GM23338 (cell line): ENCODE data around the gene BTBD9. TPM values are rescaled to one million over a fixed set of nuclear protein-coding genes. Genes with fewer than 3 reads are reported as not detected.

Experiments
- ATAC-seq: fragments of 200-7000 bp; cut with Tn5 transposase; 3 replicates; pipeline ENCODE4 v1.9.1; 2020
- DNase-seq: peaks from one replicate; pipeline ENCODE4 v3.0.0-alpha.2; 2015; ENCODE audit warnings: low spot score
- H2AFZ ChIP-seq: fragments of 200-600 bp; sonication (generic); 2 replicates; pipeline ENCODE4 v1.8.0; 2016; ENCODE audit warnings: antibody characterized with exemption, mild to moderate bottlenecking, moderate library complexity
- H3F3A ChIP-seq: fragments of 200-600 bp; sonication (generic); replicated peaks from 2 replicates; pipeline ENCODE4 v1.8.0; 2017; ENCODE audit warnings: antibody characterized with exemption, mixed run types, low read depth
- H3K27ac ChIP-seq: fragments of 200-600 bp; sonication (generic); 2 replicates; pipeline ENCODE4 v1.6.1; 2016; ENCODE audit warnings: low read depth
- H3K27me3 ChIP-seq: fragments of 200-600 bp; sonication (generic); 2 replicates; pipeline ENCODE4 v1.8.0; 2016; ENCODE audit warnings: mild to moderate bottlenecking, mixed run types, moderate library complexity; ENCODE audit not compliant: insufficient read depth
- H3K36me3 ChIP-seq: fragments of 200-600 bp; sonication (generic); 2 replicates; pipeline ENCODE4 v1.8.0; 2016; ENCODE audit warnings: mild to moderate bottlenecking; ENCODE audit not compliant: insufficient read depth
- H3K4me1 ChIP-seq: fragments of 200-600 bp; sonication (generic); 2 replicates; pipeline ENCODE4 v1.8.0; 2016; ENCODE audit warnings: mild to moderate bottlenecking, moderate library complexity; ENCODE audit not compliant: insufficient read depth
- H3K4me2 ChIP-seq: fragments of 200-600 bp; sonication (generic); 2 replicates; pipeline ENCODE4 v1.7.1; 2017; ENCODE audit warnings: mixed run types
- H3K4me3 ChIP-seq: fragments of 200-600 bp; sonication (generic); 2 replicates; pipeline ENCODE4 v1.6.1; 2016; ENCODE audit warnings: mixed run types
- H3K79me2 ChIP-seq: fragments of 200-600 bp; sonication (generic); replicated peaks from 2 replicates; pipeline ENCODE4 v1.8.0; 2017; ENCODE audit warnings: mild to moderate bottlenecking; ENCODE audit not compliant: insufficient read depth
- H3K9me2 ChIP-seq: fragments of 200-600 bp; sonication (generic); 2 replicates; pipeline ENCODE4 v1.8.0; 2017; ENCODE audit not compliant: insufficient read depth
- H4K20me1 ChIP-seq: fragments of 200-600 bp; sonication (generic); replicated peaks from 2 replicates; pipeline ENCODE4 v1.8.0; 2017; ENCODE audit warnings: mild to moderate bottlenecking; ENCODE audit not compliant: insufficient read depth
- H3K27ac Mint-ChIP-seq: 2 replicates; pipeline ENCODE4 v1.8.0; 2020; ENCODE audit warnings: inconsistent platforms, mild to moderate bottlenecking, moderate library complexity, mixed read lengths
- H3K27me3 Mint-ChIP-seq: 3 replicates; pipeline ENCODE4 v1.8.0; 2022; ENCODE audit warnings: low read depth, mild to moderate bottlenecking, moderate library complexity, mixed read lengths, inconsistent platforms; ENCODE audit not compliant: insufficient read depth, poor library complexity
- H3K36me3 Mint-ChIP-seq: 3 replicates; pipeline ENCODE4 v1.8.0; 2021; ENCODE audit warnings: low read depth, mild to moderate bottlenecking, inconsistent platforms, moderate library complexity, mixed read lengths
- H3K4me1 Mint-ChIP-seq: 3 replicates; pipeline ENCODE4 v1.8.0; 2020; ENCODE audit warnings: mild to moderate bottlenecking, inconsistent platforms, mixed read lengths
- H3K4me3 Mint-ChIP-seq: 3 replicates; pipeline ENCODE4 v1.8.0; 2021; ENCODE audit warnings: moderate library complexity, mild to moderate bottlenecking, inconsistent platforms, mixed read lengths
- H3K9me3 Mint-ChIP-seq: 3 replicates; pipeline ENCODE4 v1.8.0; 2020; ENCODE audit warnings: moderate library complexity, mild to moderate bottlenecking, inconsistent platforms, mixed read lengths
- EZH2phosphoT487 ChIP-seq: fragments of 200-600 bp; sonication (generic); IDR thresholded peaks from one replicate; pipeline ENCODE4 v1.8.1; 2018; ENCODE audit warnings: antibody characterized with exemption; ENCODE audit not compliant: unreplicated experiment
- NANOG ChIP-seq: IDR thresholded peaks from 2 replicates; pipeline ENCODE4 v1.6.1; 2016; ENCODE audit warnings: antibody characterized with exemption, borderline replicate concordance
- POLR2AphosphoS5 ChIP-seq: IDR thresholded peaks from 2 replicates; pipeline ENCODE4 v1.6.1; 2016; ENCODE audit warnings: antibody characterized with exemption, low read depth
- polyA plus RNA-seq: library from polyadenylated mRNA; unstranded; fragments of >200 nt; fragmentation: Nextera tagmentation; extraction: Ambion mirVana; gene quantifications from 2 replicates; pipeline ENCODE4 v1.2.1, GENCODE V29; 2016
- total RNA-seq: library from RNA; depleted of rRNA; stranded (reverse); fragments of >200 nt; shearing (Covaris generic); gene quantifications from 2 replicates; pipeline ENCODE4 v1.2.3, GENCODE V29; 2014
- TF ChIP-seq, protein P1 (sequence below): fragments of 250-450 bp; sonication (Bioruptor Pico); IDR thresholded peaks from 2 replicates; pipeline ENCODE4 v1.5.0; 2020; ENCODE audit warnings: mild to moderate bottlenecking, moderate library complexity
- TF ChIP-seq, protein P2 (sequence below): IDR thresholded peaks from one replicate; pipeline ENCODE4 v1.6.1; 2018; ENCODE audit warnings: antibody characterized with exemption; ENCODE audit not compliant: unreplicated experiment
- TF ChIP-seq, protein P3 (sequence below), 2 experiments: fragments of 200-600 bp in 1 of 2; sonication (generic) in 1 of 2; conservative IDR thresholded peaks; 2 replicates each; pipeline versions ENCODE4 v1.5.1 to v1.6.1; 2016 to 2017; ENCODE audit warnings: antibody characterized with exemption in 2 of 2, low read depth in 2 of 2, mild to moderate bottlenecking in 2 of 2, moderate library complexity in 1 of 2

Gene BTBD9
- total and polyA plus RNA-seq, 2 experiments from 2014 or later, result 4.2 to 5.3 TPM

DNA sequence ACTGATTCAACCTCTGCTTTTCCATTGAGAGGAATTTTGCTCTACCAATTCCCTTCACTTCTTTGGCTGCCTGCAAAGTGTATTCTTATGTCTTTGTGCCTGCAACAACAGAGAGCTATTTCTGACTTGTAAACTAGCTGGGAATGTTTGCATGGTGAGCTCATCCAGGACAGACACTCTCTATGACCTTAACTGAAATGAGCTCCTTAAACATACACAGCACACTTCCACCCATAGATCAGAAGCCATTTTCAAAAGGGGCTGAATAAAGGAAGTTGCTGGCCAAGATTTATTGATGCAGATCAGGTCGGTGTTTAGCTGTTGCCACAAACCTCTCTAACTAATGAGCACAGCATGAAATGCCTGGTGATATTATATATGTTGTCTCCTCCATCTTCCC lies 377.7 kb downstream of the BTBD9 start (continued):
- TF ChIP-seq, protein P1, sequence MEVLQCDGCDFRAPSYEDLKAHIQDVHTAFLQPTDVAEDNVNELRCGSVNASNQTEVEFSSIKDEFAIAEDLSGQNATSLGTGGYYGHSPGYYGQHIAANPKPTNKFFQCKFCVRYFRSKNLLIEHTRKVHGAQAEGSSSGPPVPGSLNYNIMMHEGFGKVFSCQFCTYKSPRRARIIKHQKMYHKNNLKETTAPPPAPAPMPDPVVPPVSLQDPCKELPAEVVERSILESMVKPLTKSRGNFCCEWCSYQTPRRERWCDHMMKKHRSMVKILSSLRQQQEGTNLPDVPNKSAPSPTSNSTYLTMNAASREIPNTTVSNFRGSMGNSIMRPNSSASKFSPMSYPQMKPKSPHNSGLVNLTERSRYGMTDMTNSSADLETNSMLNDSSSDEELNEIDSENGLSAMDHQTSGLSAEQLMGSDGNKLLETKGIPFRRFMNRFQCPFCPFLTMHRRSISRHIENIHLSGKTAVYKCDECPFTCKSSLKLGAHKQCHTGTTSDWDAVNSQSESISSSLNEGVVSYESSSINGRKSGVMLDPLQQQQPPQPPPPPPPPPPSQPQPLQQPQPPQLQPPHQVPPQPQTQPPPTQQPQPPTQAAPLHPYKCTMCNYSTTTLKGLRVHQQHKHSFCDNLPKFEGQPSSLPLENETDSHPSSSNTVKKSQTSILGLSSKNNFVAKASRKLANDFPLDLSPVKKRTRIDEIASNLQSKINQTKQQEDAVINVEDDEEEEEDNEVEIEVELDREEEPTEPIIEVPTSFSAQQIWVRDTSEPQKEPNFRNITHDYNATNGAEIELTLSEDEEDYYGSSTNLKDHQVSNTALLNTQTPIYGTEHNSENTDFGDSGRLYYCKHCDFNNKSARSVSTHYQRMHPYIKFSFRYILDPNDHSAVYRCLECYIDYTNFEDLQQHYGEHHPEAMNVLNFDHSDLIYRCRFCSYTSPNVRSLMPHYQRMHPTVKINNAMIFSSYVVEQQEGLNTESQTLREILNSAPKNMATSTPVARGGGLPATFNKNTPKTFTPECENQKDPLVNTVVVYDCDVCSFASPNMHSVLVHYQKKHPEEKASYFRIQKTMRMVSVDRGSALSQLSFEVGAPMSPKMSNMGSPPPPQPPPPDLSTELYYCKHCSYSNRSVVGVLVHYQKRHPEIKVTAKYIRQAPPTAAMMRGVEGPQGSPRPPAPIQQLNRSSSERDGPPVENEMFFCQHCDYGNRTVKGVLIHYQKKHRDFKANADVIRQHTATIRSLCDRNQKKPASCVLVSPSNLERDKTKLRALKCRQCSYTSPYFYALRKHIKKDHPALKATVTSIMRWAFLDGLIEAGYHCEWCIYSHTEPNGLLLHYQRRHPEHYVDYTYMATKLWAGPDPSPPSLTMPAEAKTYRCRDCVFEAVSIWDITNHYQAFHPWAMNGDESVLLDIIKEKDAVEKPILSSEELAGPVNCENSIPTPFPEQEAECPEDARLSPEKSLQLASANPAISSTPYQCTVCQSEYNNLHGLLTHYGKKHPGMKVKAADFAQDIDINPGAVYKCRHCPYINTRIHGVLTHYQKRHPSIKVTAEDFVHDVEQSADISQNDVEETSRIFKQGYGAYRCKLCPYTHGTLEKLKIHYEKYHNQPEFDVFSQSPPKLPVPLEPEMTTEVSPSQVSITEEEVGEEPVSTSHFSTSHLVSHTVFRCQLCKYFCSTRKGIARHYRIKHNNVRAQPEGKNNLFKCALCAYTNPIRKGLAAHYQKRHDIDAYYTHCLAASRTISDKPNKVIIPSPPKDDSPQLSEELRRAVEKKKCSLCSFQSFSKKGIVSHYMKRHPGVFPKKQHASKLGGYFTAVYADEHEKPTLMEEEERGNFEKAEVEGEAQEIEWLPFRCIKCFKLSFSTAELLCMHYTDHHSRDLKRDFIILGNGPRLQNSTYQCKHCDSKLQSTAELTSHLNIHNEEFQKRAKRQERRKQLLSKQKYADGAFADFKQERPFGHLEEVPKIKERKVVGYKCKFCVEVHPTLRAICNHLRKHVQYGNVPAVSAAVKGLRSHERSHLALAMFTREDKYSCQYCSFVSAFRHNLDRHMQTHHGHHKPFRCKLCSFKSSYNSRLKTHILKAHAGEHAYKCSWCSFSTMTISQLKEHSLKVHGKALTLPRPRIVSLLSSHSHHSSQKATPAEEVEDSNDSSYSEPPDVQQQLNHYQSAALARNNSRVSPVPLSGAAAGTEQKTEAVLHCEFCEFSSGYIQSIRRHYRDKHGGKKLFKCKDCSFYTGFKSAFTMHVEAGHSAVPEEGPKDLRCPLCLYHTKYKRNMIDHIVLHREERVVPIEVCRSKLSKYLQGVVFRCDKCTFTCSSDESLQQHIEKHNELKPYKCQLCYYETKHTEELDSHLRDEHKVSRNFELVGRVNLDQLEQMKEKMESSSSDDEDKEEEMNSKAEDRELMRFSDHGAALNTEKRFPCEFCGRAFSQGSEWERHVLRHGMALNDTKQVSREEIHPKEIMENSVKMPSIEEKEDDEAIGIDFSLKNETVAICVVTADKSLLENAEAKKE, result no peak
- no peak for TF ChIP-seq NANOG

DNA sequence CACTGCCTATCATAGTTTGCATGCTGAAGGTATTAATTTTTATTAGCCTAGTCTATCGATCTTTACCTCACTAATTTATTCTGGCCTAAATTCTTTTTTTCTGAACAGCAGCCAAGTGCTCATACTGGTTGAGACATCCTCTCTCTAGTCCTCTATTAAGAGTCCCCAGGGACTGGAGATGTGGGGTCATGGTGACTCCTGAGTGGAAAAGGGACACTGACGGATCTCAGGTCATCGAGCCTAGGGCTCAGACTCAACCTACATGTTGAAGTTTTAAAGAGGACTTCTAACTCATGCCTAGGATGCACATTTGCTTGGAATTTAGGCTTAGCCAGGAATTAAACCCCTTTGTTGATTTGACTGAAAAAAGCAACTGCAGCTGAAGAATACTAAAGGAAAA lies 378.1 kb downstream of the BTBD9 start:
- Histone ChIP-seq H3K36me3 (no peaks in the 10 kb centered on the region), H3K79me2 (no peaks in the 10 kb centered on the region), H2AFZ (peak overlapping the region; percentile 5; the same call in 1 of the 2 replicates), H3K27ac (peak overlapping the region; percentile 73), H3K9me2 (no peaks in the 10 kb centered on the region), H3K27me3 (no peaks in the 10 kb centered on the region), H4K20me1 (no peaks in the 10 kb centered on the region), H3K4me2 (peak overlapping the region; percentile 31; the same call in 1 of the 2 replicates), H3K4me3 (no peak overlapping the region), H3K4me1 (peaks cover 18% of the 10 kb centered on the region), H3F3A (no peaks in the 10 kb centered on the region)
- ATAC-seq, result peak; percentile 13; the same call in 1 of the 3 replicates
- DNase-seq, result no peak
- H3K27me3 Mint-ChIP-seq, result peaks cover 6% of the 10 kb centered on the region
- no peak overlapping the region for H3K4me3 Mint-ChIP-seq
- peak overlapping the region; percentile 76 for H3K27ac Mint-ChIP-seq
- no peaks in the 10 kb centered on the region for H3K36me3 Mint-ChIP-seq
- no peaks in the 10 kb centered on the region for H3K9me3 Mint-ChIP-seq
- peaks cover 29% of the 10 kb centered on the region for H3K4me1 Mint-ChIP-seq
- TF ChIP-seq, protein P2, sequence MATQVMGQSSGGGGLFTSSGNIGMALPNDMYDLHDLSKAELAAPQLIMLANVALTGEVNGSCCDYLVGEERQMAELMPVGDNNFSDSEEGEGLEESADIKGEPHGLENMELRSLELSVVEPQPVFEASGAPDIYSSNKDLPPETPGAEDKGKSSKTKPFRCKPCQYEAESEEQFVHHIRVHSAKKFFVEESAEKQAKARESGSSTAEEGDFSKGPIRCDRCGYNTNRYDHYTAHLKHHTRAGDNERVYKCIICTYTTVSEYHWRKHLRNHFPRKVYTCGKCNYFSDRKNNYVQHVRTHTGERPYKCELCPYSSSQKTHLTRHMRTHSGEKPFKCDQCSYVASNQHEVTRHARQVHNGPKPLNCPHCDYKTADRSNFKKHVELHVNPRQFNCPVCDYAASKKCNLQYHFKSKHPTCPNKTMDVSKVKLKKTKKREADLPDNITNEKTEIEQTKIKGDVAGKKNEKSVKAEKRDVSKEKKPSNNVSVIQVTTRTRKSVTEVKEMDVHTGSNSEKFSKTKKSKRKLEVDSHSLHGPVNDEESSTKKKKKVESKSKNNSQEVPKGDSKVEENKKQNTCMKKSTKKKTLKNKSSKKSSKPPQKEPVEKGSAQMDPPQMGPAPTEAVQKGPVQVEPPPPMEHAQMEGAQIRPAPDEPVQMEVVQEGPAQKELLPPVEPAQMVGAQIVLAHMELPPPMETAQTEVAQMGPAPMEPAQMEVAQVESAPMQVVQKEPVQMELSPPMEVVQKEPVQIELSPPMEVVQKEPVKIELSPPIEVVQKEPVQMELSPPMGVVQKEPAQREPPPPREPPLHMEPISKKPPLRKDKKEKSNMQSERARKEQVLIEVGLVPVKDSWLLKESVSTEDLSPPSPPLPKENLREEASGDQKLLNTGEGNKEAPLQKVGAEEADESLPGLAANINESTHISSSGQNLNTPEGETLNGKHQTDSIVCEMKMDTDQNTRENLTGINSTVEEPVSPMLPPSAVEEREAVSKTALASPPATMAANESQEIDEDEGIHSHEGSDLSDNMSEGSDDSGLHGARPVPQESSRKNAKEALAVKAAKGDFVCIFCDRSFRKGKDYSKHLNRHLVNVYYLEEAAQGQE, result no peak
- TF ChIP-seq EZH2phosphoT487 (no peak), POLR2AphosphoS5 (no peak)
- TF ChIP-seq, protein P3, sequence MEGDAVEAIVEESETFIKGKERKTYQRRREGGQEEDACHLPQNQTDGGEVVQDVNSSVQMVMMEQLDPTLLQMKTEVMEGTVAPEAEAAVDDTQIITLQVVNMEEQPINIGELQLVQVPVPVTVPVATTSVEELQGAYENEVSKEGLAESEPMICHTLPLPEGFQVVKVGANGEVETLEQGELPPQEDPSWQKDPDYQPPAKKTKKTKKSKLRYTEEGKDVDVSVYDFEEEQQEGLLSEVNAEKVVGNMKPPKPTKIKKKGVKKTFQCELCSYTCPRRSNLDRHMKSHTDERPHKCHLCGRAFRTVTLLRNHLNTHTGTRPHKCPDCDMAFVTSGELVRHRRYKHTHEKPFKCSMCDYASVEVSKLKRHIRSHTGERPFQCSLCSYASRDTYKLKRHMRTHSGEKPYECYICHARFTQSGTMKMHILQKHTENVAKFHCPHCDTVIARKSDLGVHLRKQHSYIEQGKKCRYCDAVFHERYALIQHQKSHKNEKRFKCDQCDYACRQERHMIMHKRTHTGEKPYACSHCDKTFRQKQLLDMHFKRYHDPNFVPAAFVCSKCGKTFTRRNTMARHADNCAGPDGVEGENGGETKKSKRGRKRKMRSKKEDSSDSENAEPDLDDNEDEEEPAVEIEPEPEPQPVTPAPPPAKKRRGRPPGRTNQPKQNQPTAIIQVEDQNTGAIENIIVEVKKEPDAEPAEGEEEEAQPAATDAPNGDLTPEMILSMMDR (conservative IDR thresholded peaks at IDR 0.05; ENCODE audit: low read depth in 2 of 2), result no peak
